Neural progenitor cell (in vitro differentiated cells): Measurements from ENCODE around the gene VARS2. TPM values are rescaled to one million over a fixed set of nuclear protein-coding genes. Genes with fewer than 3 reads are reported as not detected.
"Not testable (repeated sequence)": the region's sequence is repeated elsewhere in the genome, so short reads cannot be mapped to it uniquely, and the experiment has no call there.

Source experiments
- DNase-seq: peaks from one replicate; pipeline ENCODE4 v3.0.0-alpha.2; 2016; ENCODE audit warnings: low spot score
- H2AFZ ChIP-seq: fragments of 200-600 bp; sonication (generic); replicated peaks from 2 replicates; pipeline ENCODE4 v1.6.1; 2016; ENCODE audit warnings: antibody characterized with exemption
- H3F3A ChIP-seq: fragments of 200-600 bp; sonication (generic); 2 replicates; pipeline ENCODE4 v1.6.1; 2016; ENCODE audit warnings: antibody characterized with exemption, low read depth
- H3K27ac ChIP-seq: fragments of 200-600 bp; sonication (generic); 2 replicates; pipeline ENCODE4 v1.5.1; 2016; ENCODE audit warnings: mild to moderate bottlenecking
- H3K27me3 ChIP-seq: fragments of 200-600 bp; sonication (generic); 2 replicates; pipeline ENCODE4 v1.6.1; 2016; ENCODE audit warnings: mild to moderate bottlenecking, moderate library complexity
- H3K36me3 ChIP-seq: fragments of 200-600 bp; sonication (generic); 2 replicates; pipeline ENCODE4 v1.5.1; 2016
- H3K4me1 ChIP-seq: fragments of 200-600 bp; sonication (generic); 2 replicates; pipeline ENCODE4 v1.6.1; 2016; ENCODE audit warnings: mixed run types
- H3K4me2 ChIP-seq: fragments of 200-600 bp; sonication (generic); 2 replicates; pipeline ENCODE4 v1.6.1; 2016
- H3K4me3 ChIP-seq: fragments of 200-600 bp; sonication (generic); 2 replicates; pipeline ENCODE4 v1.5.1; 2016
- H3K79me2 ChIP-seq: fragments of 200-600 bp; sonication (generic); 2 replicates; pipeline ENCODE4 v1.6.1; 2016; ENCODE audit warnings: low read depth
- H3K9ac ChIP-seq: fragments of 200-600 bp; sonication (generic); 2 replicates; pipeline ENCODE4 v1.6.1; 2016
- H3K9me3 ChIP-seq: fragments of 200-600 bp; sonication (generic); 2 replicates; pipeline ENCODE4 v1.5.1; 2016; ENCODE audit warnings: low read depth
- H4K20me1 ChIP-seq: fragments of 200-600 bp; sonication (generic); 2 replicates; pipeline ENCODE4 v1.6.1; 2016; ENCODE audit warnings: low read depth
- H3K27ac Mint-ChIP-seq: 3 replicates; pipeline ENCODE4 v1.8.0; 2021; ENCODE audit warnings: mixed read lengths
- H3K27me3 Mint-ChIP-seq: 2 replicates; pipeline ENCODE4 v1.8.0; 2022; ENCODE audit warnings: low read depth, mild to moderate bottlenecking, inconsistent platforms, moderate library complexity, mixed read lengths; ENCODE audit not compliant: insufficient read depth
- H3K36me3 Mint-ChIP-seq: 3 replicates; pipeline ENCODE4 v1.8.0; 2021; ENCODE audit warnings: mixed read lengths
- H3K4me1 Mint-ChIP-seq: 3 replicates; pipeline ENCODE4 v1.8.0; 2021; ENCODE audit warnings: mixed read lengths
- H3K4me3 Mint-ChIP-seq: 3 replicates; pipeline ENCODE4 v1.8.0; 2021; ENCODE audit warnings: mild to moderate bottlenecking, moderate library complexity, mixed read lengths
- H3K9me3 Mint-ChIP-seq: 3 replicates; pipeline ENCODE4 v1.8.0; 2020; ENCODE audit warnings: mixed read lengths
- EZH2 ChIP-seq: fragments of 200-600 bp; sonication (generic); IDR thresholded peaks from 2 replicates; pipeline ENCODE4 v1.6.1; 2017; ENCODE audit warnings: antibody characterized with exemption, mild to moderate bottlenecking, moderate library complexity
- EZH2phosphoT487 ChIP-seq: fragments of 200-600 bp; sonication (generic); IDR thresholded peaks from 2 replicates; pipeline ENCODE4 v1.6.1; 2017; ENCODE audit warnings: antibody characterized with exemption
- total RNA-seq: library from RNA; depleted of rRNA; stranded (reverse); fragments of >200 nt; gene quantifications from 2 replicates; pipeline ENCODE4 v1.2.3, GENCODE V29; 2015; ENCODE audit warnings: low replicate concordance
- TF ChIP-seq, protein P1 (sequence below): fragments of 200-600 bp; sonication (generic); IDR thresholded peaks from 2 replicates; pipeline ENCODE4 v1.5.1; 2017; ENCODE audit warnings: antibody characterized with exemption, mild to moderate bottlenecking

The VARS2 gene
- total RNA-seq, 1 donor from 2014 or later, result 21.5 TPM

DNA sequence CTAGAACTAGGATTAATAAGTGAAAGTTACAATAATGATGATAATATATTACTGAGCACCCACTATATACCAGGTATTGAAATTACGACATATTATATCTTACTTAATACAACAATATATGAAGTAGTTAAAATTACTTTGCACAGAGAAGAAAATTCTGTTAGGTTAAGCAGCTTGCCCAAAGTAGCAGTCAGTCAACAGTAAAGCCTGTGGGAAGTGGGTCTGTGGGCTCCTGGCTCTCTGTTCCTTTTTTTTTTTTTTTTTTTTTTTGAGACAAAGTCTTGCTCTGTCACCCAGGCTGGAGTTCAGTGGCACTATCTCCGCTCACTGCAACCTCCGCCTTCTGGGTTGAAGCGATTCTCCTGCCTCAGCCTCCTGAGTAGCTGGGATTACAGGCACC is 10.8 kb upstream of the VARS2 start:
- Histone ChIP-seq H4K20me1 (no peaks in the 10 kb centered on the region), H3K4me2 (no peak overlapping the region), H2AFZ (no peak overlapping the region), H3K9ac (no peak overlapping the region), H3K27ac (no peak overlapping the region), H3K4me3 (no peak overlapping the region), H3F3A (peaks cover 65% of the 10 kb centered on the region), H3K4me1 (peaks cover 9% of the 10 kb centered on the region), H3K9me3 (no peaks in the 10 kb centered on the region), H3K79me2 (peaks cover 2% of the 10 kb centered on the region), H3K27me3 (no peaks in the 10 kb centered on the region), H3K36me3 (no peaks in the 10 kb centered on the region)
- Mint-ChIP-seq H3K4me3 (no peak overlapping the region), H3K9me3 (no peaks in the 10 kb centered on the region), H3K27ac (no peak overlapping the region), H3K27me3 (peaks cover 11% of the 10 kb centered on the region), H3K36me3 (peaks cover 6% of the 10 kb centered on the region), H3K4me1 (peaks cover 18% of the 10 kb centered on the region)
- no peak for DNase-seq
- TF ChIP-seq EZH2phosphoT487, result no peak
- TF ChIP-seq, protein P1, sequence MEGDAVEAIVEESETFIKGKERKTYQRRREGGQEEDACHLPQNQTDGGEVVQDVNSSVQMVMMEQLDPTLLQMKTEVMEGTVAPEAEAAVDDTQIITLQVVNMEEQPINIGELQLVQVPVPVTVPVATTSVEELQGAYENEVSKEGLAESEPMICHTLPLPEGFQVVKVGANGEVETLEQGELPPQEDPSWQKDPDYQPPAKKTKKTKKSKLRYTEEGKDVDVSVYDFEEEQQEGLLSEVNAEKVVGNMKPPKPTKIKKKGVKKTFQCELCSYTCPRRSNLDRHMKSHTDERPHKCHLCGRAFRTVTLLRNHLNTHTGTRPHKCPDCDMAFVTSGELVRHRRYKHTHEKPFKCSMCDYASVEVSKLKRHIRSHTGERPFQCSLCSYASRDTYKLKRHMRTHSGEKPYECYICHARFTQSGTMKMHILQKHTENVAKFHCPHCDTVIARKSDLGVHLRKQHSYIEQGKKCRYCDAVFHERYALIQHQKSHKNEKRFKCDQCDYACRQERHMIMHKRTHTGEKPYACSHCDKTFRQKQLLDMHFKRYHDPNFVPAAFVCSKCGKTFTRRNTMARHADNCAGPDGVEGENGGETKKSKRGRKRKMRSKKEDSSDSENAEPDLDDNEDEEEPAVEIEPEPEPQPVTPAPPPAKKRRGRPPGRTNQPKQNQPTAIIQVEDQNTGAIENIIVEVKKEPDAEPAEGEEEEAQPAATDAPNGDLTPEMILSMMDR, result no peak

DNA sequence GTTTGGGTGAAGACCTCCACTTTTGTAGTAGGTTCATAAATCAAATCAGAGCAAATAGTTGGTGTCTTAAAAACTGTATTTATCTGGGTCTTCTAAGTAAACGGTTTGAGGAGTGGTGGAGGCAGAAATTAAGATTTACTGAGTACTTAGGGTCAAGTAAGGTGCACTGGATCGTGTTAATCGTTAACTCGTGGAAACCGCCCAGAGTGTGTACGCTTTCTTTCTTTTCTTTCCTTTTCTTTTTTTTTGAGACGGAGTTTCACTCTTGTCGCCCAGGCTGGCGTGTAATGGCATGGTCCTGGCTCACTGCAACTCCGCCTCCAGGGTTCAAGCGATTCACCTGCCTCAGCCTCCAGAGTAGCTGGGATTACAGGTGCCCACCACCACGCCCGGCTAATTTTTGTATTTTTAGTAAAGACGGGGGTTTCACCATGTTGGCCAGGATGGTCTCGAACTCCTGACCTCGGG is 6.7 kb upstream of the VARS2 start:
- H3K27me3 Mint-ChIP-seq, result peaks cover 12% of the 10 kb centered on the region
- not testable (repeated sequence) for H3K9ac ChIP-seq, H4K20me1 ChIP-seq, H3K27ac ChIP-seq, H3K9me3 ChIP-seq, H3K27ac Mint-ChIP-seq, H3K36me3 ChIP-seq, H3K27me3 ChIP-seq, DNase-seq, H3K9me3 Mint-ChIP-seq
- Histone ChIP-seq H2AFZ (peak overlapping the region; percentile 17), H3K4me1 (peaks cover 13% of the 10 kb centered on the region), H3K4me2 (peak overlapping the region; percentile 71), H3K79me2 (peaks cover 18% of the 10 kb centered on the region), H3F3A (peaks cover 38% of the 10 kb centered on the region), H3K4me3 (peak overlapping the region; percentile 98)
- H3K4me1 Mint-ChIP-seq, result peaks cover 28% of the 10 kb centered on the region
- peak overlapping the region; percentile 99 for H3K4me3 Mint-ChIP-seq
- H3K36me3 Mint-ChIP-seq, result peaks cover 10% of the 10 kb centered on the region

DNA sequence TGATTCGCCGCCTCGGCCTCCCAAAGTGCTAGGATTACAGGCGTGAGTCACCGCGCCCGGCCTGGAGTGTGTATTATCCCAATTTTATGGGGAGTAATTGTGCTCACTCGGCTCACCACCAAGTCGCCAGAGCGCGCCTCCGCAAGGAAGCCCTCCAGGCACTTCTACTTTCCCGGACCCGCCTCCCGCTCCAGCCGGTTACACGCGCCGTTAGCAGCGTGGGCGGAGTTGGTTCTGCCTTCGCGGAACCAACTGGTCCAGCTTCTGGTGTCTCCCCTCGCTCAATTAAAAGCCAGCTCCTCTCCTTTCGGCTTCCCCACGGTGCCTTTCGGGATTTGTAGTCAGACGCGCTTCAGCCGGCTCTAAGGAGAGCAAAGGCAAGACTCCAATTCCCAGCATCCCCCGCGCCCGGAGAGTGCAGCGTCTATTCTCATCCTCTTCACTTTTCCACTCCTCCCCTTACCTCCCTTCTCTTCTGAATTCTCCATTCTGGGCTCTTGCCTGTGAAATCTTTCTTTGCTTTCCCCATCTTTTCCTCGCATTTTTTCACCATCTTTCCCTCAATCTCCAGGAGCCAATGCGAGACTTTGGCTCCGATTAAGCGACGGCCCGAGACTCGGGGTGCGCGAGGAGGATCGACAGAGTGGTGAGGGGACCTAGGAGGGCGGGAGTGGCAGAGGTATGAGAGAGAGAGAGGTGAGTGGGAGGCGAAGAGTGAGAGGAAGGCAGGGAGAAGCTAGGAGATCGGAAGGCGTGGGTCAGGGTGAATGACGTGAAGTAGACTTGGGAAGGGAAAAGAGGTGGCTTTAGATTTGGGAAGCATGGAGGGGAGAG is 6.1 kb upstream of the VARS2 start, which contains the start of gene GTF2H4:
GTF2H4 (plus strand) TSS at position 450 of the 834 bp plus-strand sequence.
- Mint-ChIP-seq H3K9me3 (no peaks in the 10 kb centered on the region), H3K4me1 (peaks cover 26% of the 10 kb centered on the region), H3K27ac (peak within 1 kb of the TSS; percentile 84), H3K4me3 (peak within 1 kb of the TSS; percentile 99), H3K27me3 (peaks cover 10% of the 10 kb centered on the region), H3K36me3 (peaks cover 14% of the 10 kb centered on the region)
- H3K27ac ChIP-seq, result no peak within 1 kb of the TSS
- no peak for TF ChIP-seq EZH2
- TF ChIP-seq, protein P1, result no peak
- TF ChIP-seq EZH2phosphoT487, result no peak
- DNase-seq, result peak; percentile 98
- H4K20me1 ChIP-seq, result no peaks in the 10 kb centered on the region
- H3K9ac ChIP-seq, result peak within 1 kb of the TSS; percentile 81
- H3K4me1 ChIP-seq, result peaks cover 13% of the 10 kb centered on the region
- peak within 1 kb of the TSS; percentile 95 for H3K4me2 ChIP-seq
- H3F3A ChIP-seq, result peaks cover 38% of the 10 kb centered on the region
- H3K9me3 ChIP-seq, result no peaks in the 10 kb centered on the region
- H3K36me3 ChIP-seq, result no peaks in the 10 kb centered on the region
- H3K4me3 ChIP-seq, result peak within 1 kb of the TSS; percentile 98
- H3K27me3 ChIP-seq, result no peaks in the 10 kb centered on the region
- H3K79me2 ChIP-seq, result peaks cover 18% of the 10 kb centered on the region
- H2AFZ ChIP-seq, result peak within 1 kb of the TSS; percentile 90

DNA sequence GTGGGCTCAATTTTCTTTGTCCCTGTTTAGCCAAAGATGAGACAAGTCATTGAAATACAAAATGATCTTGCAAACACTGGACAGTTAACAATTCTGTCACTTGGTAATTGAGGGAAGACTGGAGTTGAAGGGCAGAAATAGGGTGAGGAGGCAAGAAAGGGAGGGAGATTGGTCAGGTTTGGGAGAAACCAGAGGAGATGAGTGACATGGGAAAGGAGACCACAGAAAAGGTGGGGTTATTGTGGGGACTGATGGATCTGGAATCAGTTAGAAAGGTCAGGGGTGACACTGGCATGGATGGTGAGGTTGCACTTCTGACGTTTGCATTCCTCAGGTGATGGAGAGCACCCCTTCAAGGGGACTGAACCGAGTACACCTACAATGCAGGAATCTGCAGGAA is 5.3 kb upstream of the VARS2 start:
- no peaks in the 10 kb centered on the region for H3K27me3 ChIP-seq
- Mint-ChIP-seq H3K36me3 (peaks cover 14% of the 10 kb centered on the region), H3K27me3 (peaks cover 10% of the 10 kb centered on the region), H3K9me3 (no peaks in the 10 kb centered on the region), H3K4me1 (peaks cover 32% of the 10 kb centered on the region), H3K4me3 (peak overlapping the region; percentile 99), H3K27ac (no peak overlapping the region)
- H3K36me3 ChIP-seq, result no peaks in the 10 kb centered on the region
- peaks cover 18% of the 10 kb centered on the region for H3K79me2 ChIP-seq
- DNase-seq, result no peak
- no peak overlapping the region for H3K27ac ChIP-seq
- peak overlapping the region; percentile 81 for H3K9ac ChIP-seq
- no peaks in the 10 kb centered on the region for H4K20me1 ChIP-seq
- H3F3A ChIP-seq, result peaks cover 46% of the 10 kb centered on the region
- TF ChIP-seq, protein P1, result no peak
- TF ChIP-seq EZH2phosphoT487 (no peak), EZH2 (no peak)
- H3K4me3 ChIP-seq, result peak overlapping the region; percentile 98
- H3K4me2 ChIP-seq, result peak overlapping the region; percentile 95
- no peaks in the 10 kb centered on the region for H3K9me3 ChIP-seq
- H2AFZ ChIP-seq, result no peak overlapping the region
- H3K4me1 ChIP-seq, result peaks cover 13% of the 10 kb centered on the region

DNA sequence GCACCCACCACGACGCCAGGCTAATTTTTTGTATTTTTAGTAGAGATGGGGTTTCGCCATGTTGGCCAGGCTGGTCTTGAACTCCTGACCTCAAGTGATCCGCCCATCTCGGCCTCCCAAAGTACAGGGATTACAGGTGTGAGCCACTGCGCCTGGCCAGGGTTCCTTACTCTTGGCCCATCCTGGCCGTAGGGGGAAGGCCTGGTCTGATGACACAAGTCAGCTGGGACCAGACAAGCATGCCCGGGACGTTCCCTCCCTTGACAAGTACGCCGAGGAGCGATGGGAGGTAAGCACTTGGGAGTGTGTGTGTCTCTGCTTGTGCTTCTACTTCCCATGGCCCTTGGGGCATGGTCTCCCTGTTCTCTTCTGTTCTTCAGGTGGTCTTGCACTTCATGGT is 3.6 kb upstream of the VARS2 start:
- peak overlapping the region; percentile 74 for H3K4me3 Mint-ChIP-seq

More for the DNA sequence above, 3.6 kb upstream of the VARS2 start:
- peaks cover 14% of the 10 kb centered on the region for H3K36me3 Mint-ChIP-seq
- peaks cover 23% of the 10 kb centered on the region for H3K4me1 ChIP-seq
- not testable (repeated sequence) for H3K9me3 Mint-ChIP-seq, H3K4me2 ChIP-seq, H3K9ac ChIP-seq, H3K27me3 ChIP-seq, H4K20me1 ChIP-seq, H2AFZ ChIP-seq, H3K4me3 ChIP-seq, H3K9me3 ChIP-seq, H3K27ac Mint-ChIP-seq, H3K27ac ChIP-seq, H3K36me3 ChIP-seq, DNase-seq
- H3K79me2 ChIP-seq, result peaks cover 18% of the 10 kb centered on the region
- peaks cover 42% of the 10 kb centered on the region for H3K4me1 Mint-ChIP-seq
- peaks cover 48% of the 10 kb centered on the region for H3F3A ChIP-seq
- peaks cover 12% of the 10 kb centered on the region for H3K27me3 Mint-ChIP-seq
